CD4-positive, alpha-beta T cell (primary cell): Measurements from ENCODE around the gene BMP4. TPM values are rescaled to one million over a fixed set of nuclear protein-coding genes. Genes with fewer than 3 reads are reported as not detected.

Source experiments
- ATAC-seq: fragments of 200-7000 bp; cut with Tn5 transposase; one replicate; pipeline ENCODE4 v1.10.0; 2022; ENCODE audit warnings: mild to moderate bottlenecking; ENCODE audit not compliant: poor library complexity
- CTCF ChIA-PET: fragments of 350-600 bp; sonication (Branson Sonifier 250); formaldehyde crosslinking; loops from one replicate; lab custom pipeline; 2021; ENCODE audit warnings: antibody characterized with exemption, inconsistent platforms; lab: Charles Lee
- POLR2A ChIA-PET: fragments of 350-600 bp; sonication (Branson Sonifier 250); formaldehyde crosslinking; loops from one replicate; lab custom pipeline; 2021; ENCODE audit warnings: antibody characterized with exemption, inconsistent platforms; lab: Charles Lee
- DNase-seq, 14 experiments: peaks; one replicate each; pipeline ENCODE4 v3.0.0-alpha.2; 2013 to 2020; ENCODE audit warnings: mixed read lengths in 2 of 14
- H3K27ac ChIP-seq, 2 donors: one replicate each; pipeline versions ENCODE4 v1.5.1 to v1.7.0; 2013; ENCODE audit warnings: low read length in 2 of 2, low read depth in 1 of 2, mild to moderate bottlenecking in 1 of 2
- H3K27me3 ChIP-seq, 2 experiments: 1 replicate in 1 of 2; 2 replicates in 1 of 2; pipeline versions ENCODE4 v1.6.1 to v1.7.0; 2013; ENCODE audit warnings: low read length in 2 of 2, control low read depth in 1 of 2, mild to moderate bottlenecking in 1 of 2, moderate library complexity in 1 of 2; ENCODE audit not compliant: insufficient read depth in 2 of 2, control insufficient read depth in 1 of 2
- H3K36me3 ChIP-seq: one replicate; pipeline ENCODE4 v1.6.1; 2013; ENCODE audit warnings: low read length, control low read depth; ENCODE audit not compliant: insufficient read depth
- H3K4me1 ChIP-seq: one replicate; pipeline ENCODE4 v1.6.1; 2013; ENCODE audit warnings: low read length, control low read depth; ENCODE audit not compliant: insufficient read depth
- H3K4me3 ChIP-seq: one replicate; pipeline ENCODE4 v1.5.1; 2013; ENCODE audit warnings: mild to moderate bottlenecking, low read length, moderate library complexity
- H3K9me3 ChIP-seq, 2 experiments: 1 replicate in 1 of 2; 2 replicates in 1 of 2; pipeline versions ENCODE4 v1.6.1 to v1.7.0; 2013; ENCODE audit warnings: low read length in 2 of 2, mild to moderate bottlenecking in 2 of 2, control low read depth in 1 of 2, moderate library complexity in 1 of 2; ENCODE audit not compliant: control insufficient read depth in 1 of 2, insufficient read depth in 1 of 2
- H3K27ac Mint-ChIP-seq: one replicate; pipeline ENCODE4 v1.8.0; 2020; ENCODE audit warnings: mixed read lengths
- H3K27me3 Mint-ChIP-seq: one replicate; pipeline ENCODE4 v1.8.0; 2021; ENCODE audit warnings: mixed read lengths
- H3K36me3 Mint-ChIP-seq: one replicate; pipeline ENCODE4 v1.8.0; 2021; ENCODE audit warnings: low read depth, mixed read lengths
- H3K4me1 Mint-ChIP-seq: one replicate; pipeline ENCODE4 v1.8.0; 2021; ENCODE audit warnings: low read depth, mixed read lengths
- H3K4me3 Mint-ChIP-seq: one replicate; pipeline ENCODE4 v1.8.0; 2020; ENCODE audit warnings: mild to moderate bottlenecking, mixed read lengths
- H3K9me3 Mint-ChIP-seq: one replicate; pipeline ENCODE4 v1.8.0; 2020; ENCODE audit warnings: mixed read lengths
- intact Hi-C, 2 experiments: fragments of 100-400 bp; cut with DNase I in 1 of 2; cut with micrococcal nuclease in 1 of 2; formaldehyde crosslinking; loops; one replicate each; pipeline versions ENCODE4 v1.15.1 to v1.9.0; 2023 to 2025; cut with DNase I, micrococcal nuclease
- total RNA-seq, 174 experiments: library from RNA in 2 of 174; stranded (reverse) in 2 of 174; gene quantifications; one replicate each; pipeline ENCODE4 v1.2.3 and lab custom pipeline; 2021 to 2026
- TF ChIP-seq, protein P1 (sequence below): fragments of 200-600 bp; IDR thresholded peaks from one replicate; pipeline ENCODE4 v1.8.0; 2022; ENCODE audit warnings: antibody characterized with exemption, mild to moderate bottlenecking

BMP4 gene
- total RNA-seq, 2 experiments from 2014 or later: not detected

DNA sequence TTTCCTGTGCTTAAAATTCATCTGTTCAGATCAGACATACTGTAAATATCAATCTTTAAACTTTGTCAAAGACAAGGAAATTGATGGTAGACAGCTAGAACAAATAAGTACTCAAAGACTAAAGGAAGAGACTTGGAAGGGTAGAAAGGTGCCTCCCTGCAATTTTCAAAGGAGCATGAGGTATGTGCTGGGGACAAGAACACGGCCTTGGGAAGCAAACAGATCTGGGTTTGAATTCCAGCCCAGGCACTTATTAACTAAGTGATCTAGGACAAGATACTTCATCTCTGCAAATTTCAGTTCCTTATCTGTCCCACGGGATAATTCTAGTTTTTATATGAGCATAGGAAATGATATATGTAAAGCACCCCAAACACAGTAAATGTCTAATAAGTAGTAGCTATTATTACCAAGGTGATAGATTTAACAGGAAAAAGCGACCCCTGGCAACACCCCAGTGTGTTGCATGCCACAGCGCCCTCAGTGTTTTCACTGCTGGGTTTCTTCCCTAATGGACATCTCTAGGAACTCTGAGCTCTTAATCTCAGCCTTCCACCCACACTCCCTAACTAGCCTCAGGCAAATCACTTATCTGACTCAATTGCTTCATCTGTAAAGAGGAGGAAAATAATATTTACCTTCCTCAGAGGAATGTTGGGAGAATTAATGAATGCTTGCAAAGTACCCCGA is 44.7 kb upstream of the BMP4 start:
- ChIA-PET CTCF (no interaction called here), POLR2A (no interaction called here)
- no peak overlapping the region for H3K27ac Mint-ChIP-seq
- H3K4me1 Mint-ChIP-seq: no peaks in the 10 kb centered on the region
- intact Hi-C loops: no loop called here
- TF ChIP-seq, protein P1, sequence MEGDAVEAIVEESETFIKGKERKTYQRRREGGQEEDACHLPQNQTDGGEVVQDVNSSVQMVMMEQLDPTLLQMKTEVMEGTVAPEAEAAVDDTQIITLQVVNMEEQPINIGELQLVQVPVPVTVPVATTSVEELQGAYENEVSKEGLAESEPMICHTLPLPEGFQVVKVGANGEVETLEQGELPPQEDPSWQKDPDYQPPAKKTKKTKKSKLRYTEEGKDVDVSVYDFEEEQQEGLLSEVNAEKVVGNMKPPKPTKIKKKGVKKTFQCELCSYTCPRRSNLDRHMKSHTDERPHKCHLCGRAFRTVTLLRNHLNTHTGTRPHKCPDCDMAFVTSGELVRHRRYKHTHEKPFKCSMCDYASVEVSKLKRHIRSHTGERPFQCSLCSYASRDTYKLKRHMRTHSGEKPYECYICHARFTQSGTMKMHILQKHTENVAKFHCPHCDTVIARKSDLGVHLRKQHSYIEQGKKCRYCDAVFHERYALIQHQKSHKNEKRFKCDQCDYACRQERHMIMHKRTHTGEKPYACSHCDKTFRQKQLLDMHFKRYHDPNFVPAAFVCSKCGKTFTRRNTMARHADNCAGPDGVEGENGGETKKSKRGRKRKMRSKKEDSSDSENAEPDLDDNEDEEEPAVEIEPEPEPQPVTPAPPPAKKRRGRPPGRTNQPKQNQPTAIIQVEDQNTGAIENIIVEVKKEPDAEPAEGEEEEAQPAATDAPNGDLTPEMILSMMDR: no peak
- Histone ChIP-seq H3K9me3 (no peaks in the 10 kb centered on the region), H3K27me3 (no peaks in the 10 kb centered on the region), H3K27ac (no peak overlapping the region), H3K4me3 (no peak overlapping the region), H3K4me1 (no peaks in the 10 kb centered on the region), H3K36me3 (no peaks in the 10 kb centered on the region)
- no peak for ATAC-seq
- DNase-seq: no peak
- no peaks in the 10 kb centered on the region for H3K36me3 Mint-ChIP-seq
- no peaks in the 10 kb centered on the region for H3K9me3 Mint-ChIP-seq
- no peak overlapping the region for H3K4me3 Mint-ChIP-seq
- peaks cover 8% of the 10 kb centered on the region for H3K27me3 Mint-ChIP-seq

DNA sequence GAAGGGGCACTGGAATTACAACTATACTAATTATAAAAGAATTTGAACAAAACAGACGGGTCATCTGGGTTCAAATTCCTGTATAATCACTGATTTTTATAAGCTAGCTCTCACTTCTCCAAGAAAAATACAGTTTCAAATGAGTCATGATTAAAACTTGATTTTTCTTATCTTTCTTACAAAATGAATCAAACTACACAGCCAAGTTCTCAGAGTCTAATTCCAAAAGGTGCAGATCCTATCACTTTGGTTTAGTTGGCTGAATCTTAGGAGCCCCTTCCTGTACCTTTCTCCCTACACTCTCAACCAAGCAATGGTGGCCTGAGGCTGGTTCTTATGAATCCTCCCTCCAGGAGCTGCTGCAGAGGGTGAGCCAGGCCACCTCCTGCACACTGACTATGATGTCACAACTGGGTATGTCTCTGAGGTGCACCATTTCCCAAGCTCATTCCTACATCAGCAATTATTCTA is 43.8 kb upstream of the BMP4 start:
- DNase-seq (no peak), ATAC-seq (no peak)
- CTCF ChIA-PET: no interaction called here
- Histone ChIP-seq H3K9me3 (no peaks in the 10 kb centered on the region), H3K27me3 (no peaks in the 10 kb centered on the region), H3K36me3 (no peaks in the 10 kb centered on the region), H3K27ac (no peak overlapping the region), H3K4me1 (no peaks in the 10 kb centered on the region), H3K4me3 (no peak overlapping the region)
- Mint-ChIP-seq H3K27ac (no peak overlapping the region), H3K36me3 (no peaks in the 10 kb centered on the region), H3K4me3 (no peak overlapping the region), H3K27me3 (peaks cover 8% of the 10 kb centered on the region), H3K4me1 (no peaks in the 10 kb centered on the region), H3K9me3 (no peaks in the 10 kb centered on the region)
- TF ChIP-seq, protein P1: no peak
- intact Hi-C loops: no loop called here
- POLR2A ChIA-PET: no interaction called here

DNA sequence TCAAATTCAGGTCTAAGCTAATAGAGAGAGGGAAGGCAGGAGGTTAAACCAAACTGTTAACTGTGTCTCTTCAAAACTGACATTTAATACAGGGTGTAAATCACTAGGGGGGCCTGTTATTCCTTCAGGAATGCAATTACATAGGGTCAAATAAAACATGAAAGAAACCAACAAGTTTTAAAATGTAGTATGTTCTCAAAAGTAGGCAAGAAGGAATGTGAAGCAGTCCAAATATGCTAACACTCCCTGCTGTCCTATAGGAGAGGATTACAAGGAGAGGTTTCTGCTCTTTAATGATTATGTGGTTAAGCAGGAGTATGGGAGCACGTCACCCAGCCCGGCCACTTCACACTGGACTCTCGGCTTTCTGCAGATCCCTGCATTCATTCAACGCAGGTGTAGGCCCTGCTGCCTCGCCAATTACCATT is 42.5 kb upstream of the BMP4 start:
- H3K36me3 ChIP-seq: no peaks in the 10 kb centered on the region
- CTCF ChIA-PET: no interaction called here
- TF ChIP-seq, protein P1: no peak
- H3K4me1 Mint-ChIP-seq: no peaks in the 10 kb centered on the region
- intact Hi-C loops: no loop called here
- H3K27me3 Mint-ChIP-seq: peaks cover 10% of the 10 kb centered on the region
- no peaks in the 10 kb centered on the region for H3K4me1 ChIP-seq
- POLR2A ChIA-PET: no interaction called here
- ATAC-seq (no peak), DNase-seq (no peak)
- no peak overlapping the region for H3K27ac ChIP-seq
- no peaks in the 10 kb centered on the region for H3K9me3 ChIP-seq
- no peaks in the 10 kb centered on the region for H3K9me3 Mint-ChIP-seq
- H3K27ac Mint-ChIP-seq: no peak overlapping the region
- no peaks in the 10 kb centered on the region for H3K27me3 ChIP-seq
- H3K36me3 Mint-ChIP-seq: no peaks in the 10 kb centered on the region
- H3K4me3 Mint-ChIP-seq: no peak overlapping the region
- H3K4me3 ChIP-seq: no peak overlapping the region
